Neural progenitor cell (in vitro differentiated cells): Measurements from ENCODE around the gene PPP1R9A. TPM values are rescaled to one million over a fixed set of nuclear protein-coding genes. Genes with fewer than 3 reads are reported as not detected.
A peak's percentile ranks its signal among the peaks of the same experiment; 100 is the strongest.

ENCODE experiments used
- DNase-seq: peaks from one replicate; pipeline ENCODE4 v3.0.0-alpha.2; 2016; ENCODE audit warnings: low spot score
- H2AFZ ChIP-seq: fragments of 200-600 bp; sonication (generic); replicated peaks from 2 replicates; pipeline ENCODE4 v1.6.1; 2016; ENCODE audit warnings: antibody characterized with exemption
- H3F3A ChIP-seq: fragments of 200-600 bp; sonication (generic); 2 replicates; pipeline ENCODE4 v1.6.1; 2016; ENCODE audit warnings: antibody characterized with exemption, low read depth
- H3K27ac ChIP-seq: fragments of 200-600 bp; sonication (generic); 2 replicates; pipeline ENCODE4 v1.5.1; 2016; ENCODE audit warnings: mild to moderate bottlenecking
- H3K27me3 ChIP-seq: fragments of 200-600 bp; sonication (generic); 2 replicates; pipeline ENCODE4 v1.6.1; 2016; ENCODE audit warnings: mild to moderate bottlenecking, moderate library complexity
- H3K36me3 ChIP-seq: fragments of 200-600 bp; sonication (generic); 2 replicates; pipeline ENCODE4 v1.5.1; 2016
- H3K4me1 ChIP-seq: fragments of 200-600 bp; sonication (generic); 2 replicates; pipeline ENCODE4 v1.6.1; 2016; ENCODE audit warnings: mixed run types
- H3K4me2 ChIP-seq: fragments of 200-600 bp; sonication (generic); 2 replicates; pipeline ENCODE4 v1.6.1; 2016
- H3K4me3 ChIP-seq: fragments of 200-600 bp; sonication (generic); 2 replicates; pipeline ENCODE4 v1.5.1; 2016
- H3K79me2 ChIP-seq: fragments of 200-600 bp; sonication (generic); 2 replicates; pipeline ENCODE4 v1.6.1; 2016; ENCODE audit warnings: low read depth
- H3K9ac ChIP-seq: fragments of 200-600 bp; sonication (generic); 2 replicates; pipeline ENCODE4 v1.6.1; 2016
- H3K9me3 ChIP-seq: fragments of 200-600 bp; sonication (generic); 2 replicates; pipeline ENCODE4 v1.5.1; 2016; ENCODE audit warnings: low read depth
- H4K20me1 ChIP-seq: fragments of 200-600 bp; sonication (generic); 2 replicates; pipeline ENCODE4 v1.6.1; 2016; ENCODE audit warnings: low read depth
- H3K27ac Mint-ChIP-seq: 3 replicates; pipeline ENCODE4 v1.8.0; 2021; ENCODE audit warnings: mixed read lengths
- H3K27me3 Mint-ChIP-seq: 2 replicates; pipeline ENCODE4 v1.8.0; 2022; ENCODE audit warnings: low read depth, mild to moderate bottlenecking, inconsistent platforms, moderate library complexity, mixed read lengths; ENCODE audit not compliant: insufficient read depth
- H3K36me3 Mint-ChIP-seq: 3 replicates; pipeline ENCODE4 v1.8.0; 2021; ENCODE audit warnings: mixed read lengths
- H3K4me1 Mint-ChIP-seq: 3 replicates; pipeline ENCODE4 v1.8.0; 2021; ENCODE audit warnings: mixed read lengths
- H3K4me3 Mint-ChIP-seq: 3 replicates; pipeline ENCODE4 v1.8.0; 2021; ENCODE audit warnings: mild to moderate bottlenecking, moderate library complexity, mixed read lengths
- H3K9me3 Mint-ChIP-seq: 3 replicates; pipeline ENCODE4 v1.8.0; 2020; ENCODE audit warnings: mixed read lengths
- CTCF ChIP-seq: fragments of 200-600 bp; sonication (generic); IDR thresholded peaks from 2 replicates; pipeline ENCODE4 v1.5.1; 2017; ENCODE audit warnings: antibody characterized with exemption, mild to moderate bottlenecking
- EZH2 ChIP-seq: fragments of 200-600 bp; sonication (generic); IDR thresholded peaks from 2 replicates; pipeline ENCODE4 v1.6.1; 2017; ENCODE audit warnings: antibody characterized with exemption, mild to moderate bottlenecking, moderate library complexity
- EZH2phosphoT487 ChIP-seq: fragments of 200-600 bp; sonication (generic); IDR thresholded peaks from 2 replicates; pipeline ENCODE4 v1.6.1; 2017; ENCODE audit warnings: antibody characterized with exemption
- total RNA-seq: library from RNA; depleted of rRNA; stranded (reverse); fragments of >200 nt; gene quantifications from 2 replicates; pipeline ENCODE4 v1.2.3, GENCODE V29; 2015; ENCODE audit warnings: low replicate concordance

Gene PPP1R9A
- total RNA-seq, 1 donor from 2014 or later = 40.7 TPM

GRCh38 chr7:94969434-94970084 is 62.2 kb downstream of the PPP1R9A start:
- peaks cover 38% of the 10 kb centered on the region for H3K9me3 Mint-ChIP-seq
- peak; percentile 44 for DNase-seq
- H2AFZ ChIP-seq = no peak overlapping the region
- no peaks in the 10 kb centered on the region for H3K27me3 ChIP-seq
- H3K9ac ChIP-seq = no peak overlapping the region
- H3K27me3 Mint-ChIP-seq = peaks cover 2% of the 10 kb centered on the region
- TF ChIP-seq CTCF = no peak
- TF ChIP-seq EZH2 = no peak
- TF ChIP-seq EZH2phosphoT487 = no peak
- H3K4me2 ChIP-seq = peak overlapping the region; percentile 50
- peaks cover 22% of the 10 kb centered on the region for H3K4me1 Mint-ChIP-seq
- H3K27ac Mint-ChIP-seq = no peak overlapping the region
- H3K4me3 Mint-ChIP-seq = no peak overlapping the region
- peaks cover 4% of the 10 kb centered on the region for H3K9me3 ChIP-seq
- no peaks in the 10 kb centered on the region for H3K36me3 ChIP-seq
- peaks cover 25% of the 10 kb centered on the region for H3K36me3 Mint-ChIP-seq
- peak overlapping the region; percentile 36 for H3K27ac ChIP-seq
- no peaks in the 10 kb centered on the region for H3F3A ChIP-seq
- H3K4me1 ChIP-seq = peaks cover 28% of the 10 kb centered on the region
- H4K20me1 ChIP-seq = peaks cover 6% of the 10 kb centered on the region
- no peak overlapping the region for H3K4me3 ChIP-seq
- H3K79me2 ChIP-seq = peaks cover 72% of the 10 kb centered on the region

DNA sequence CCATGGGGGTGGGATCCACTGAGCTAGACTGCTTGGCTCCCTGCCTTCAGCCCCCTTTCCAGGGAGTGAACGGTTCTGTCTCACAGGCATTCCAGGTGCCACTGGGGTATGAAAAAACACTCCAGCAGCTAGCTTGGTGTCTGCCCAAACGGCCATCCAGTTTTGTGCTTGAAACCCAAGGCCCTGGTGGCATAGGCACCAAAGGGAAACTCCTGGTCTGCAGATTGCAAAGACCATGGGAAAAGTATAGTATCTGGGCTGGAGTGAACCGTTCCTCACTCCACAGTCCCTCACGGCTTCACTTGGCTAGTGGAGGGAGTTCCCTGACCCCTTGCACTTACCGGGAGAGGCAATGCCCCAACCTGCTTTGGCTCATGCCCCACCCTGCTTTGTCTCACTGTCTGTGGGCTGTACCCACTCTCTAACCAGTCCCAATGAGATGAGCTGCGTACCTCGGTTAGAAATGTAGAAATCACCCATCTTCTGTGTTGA is 62.7 kb downstream of the PPP1R9A start:
- H3K9ac ChIP-seq = no peak overlapping the region
- Mint-ChIP-seq H3K27ac (no peak overlapping the region), H3K36me3 (peaks cover 21% of the 10 kb centered on the region), H3K9me3 (peaks cover 33% of the 10 kb centered on the region), H3K4me3 (no peak overlapping the region), H3K4me1 (peaks cover 22% of the 10 kb centered on the region), H3K27me3 (peaks cover 2% of the 10 kb centered on the region)
- no peak overlapping the region for H2AFZ ChIP-seq
- H4K20me1 ChIP-seq = peaks cover 10% of the 10 kb centered on the region
- H3K27ac ChIP-seq = peak overlapping the region; percentile 36
- peaks cover 28% of the 10 kb centered on the region for H3K4me1 ChIP-seq
- no peak for TF ChIP-seq EZH2phosphoT487
- TF ChIP-seq EZH2 = no peak
- TF ChIP-seq CTCF = no peak
- DNase-seq = no peak
- peak overlapping the region; percentile 50 for H3K4me2 ChIP-seq
- no peaks in the 10 kb centered on the region for H3K36me3 ChIP-seq
- H3K4me3 ChIP-seq = no peak overlapping the region
- peaks cover 3% of the 10 kb centered on the region for H3K9me3 ChIP-seq
- peaks cover 72% of the 10 kb centered on the region for H3K79me2 ChIP-seq
- no peaks in the 10 kb centered on the region for H3K27me3 ChIP-seq
- H3F3A ChIP-seq = no peaks in the 10 kb centered on the region

GRCh38 chr7:94971051-94971867 is 63.9 kb downstream of the PPP1R9A start:
- Mint-ChIP-seq H3K27me3 (no peaks in the 10 kb centered on the region), H3K4me1 (peaks cover 22% of the 10 kb centered on the region), H3K9me3 (peaks cover 21% of the 10 kb centered on the region), H3K4me3 (no peak overlapping the region), H3K36me3 (peaks cover 12% of the 10 kb centered on the region), H3K27ac (no peak overlapping the region)
- no peak overlapping the region for H3K4me3 ChIP-seq
- H3K4me2 ChIP-seq = no peak overlapping the region
- H4K20me1 ChIP-seq = peaks cover 10% of the 10 kb centered on the region
- H3F3A ChIP-seq = no peaks in the 10 kb centered on the region
- no peaks in the 10 kb centered on the region for H3K9me3 ChIP-seq
- H3K4me1 ChIP-seq = peaks cover 28% of the 10 kb centered on the region
- H3K27ac ChIP-seq = no peak overlapping the region
- H2AFZ ChIP-seq = no peak overlapping the region
- no peaks in the 10 kb centered on the region for H3K27me3 ChIP-seq
- TF ChIP-seq EZH2 = no peak
- no peak overlapping the region for H3K9ac ChIP-seq
- peaks cover 71% of the 10 kb centered on the region for H3K79me2 ChIP-seq
- H3K36me3 ChIP-seq = no peaks in the 10 kb centered on the region
- DNase-seq = no peak
